Lower leg skin (tissue), 4 donors: ENCODE results near the gene PDE3B. TPM values are rescaled to one million over a fixed set of nuclear protein-coding genes. Genes with fewer than 3 reads are reported as not detected.
"Not testable (repeated sequence)": the region's sequence is repeated elsewhere in the genome, so short reads cannot be mapped to it uniquely, and the experiment has no call there.

Experiments used
- DNase-seq, 2 donors: peaks; one replicate each; pipeline ENCODE4 v3.0.0-alpha.2; 2019; ENCODE audit warnings: low spot score in 2 of 2
- H3K4me3 ChIP-seq: fragments of 200-600 bp; sonication (generic); 2 replicates; pipeline ENCODE4 v1.5.1; 2017; ENCODE audit warnings: mild to moderate bottlenecking, low read depth; ENCODE audit not compliant: poor library complexity, severe bottlenecking
- POLR2A ChIP-seq, 2 donors: fragments of 450-650 bp; IDR thresholded peaks; one replicate each; pipeline ENCODE4 v1.6.1; 2016 to 2017; ENCODE audit warnings: antibody characterized with exemption in 2 of 2, mild to moderate bottlenecking in 1 of 2, moderate library complexity in 1 of 2
- WGBS, 2 donors: methylation state at CpG; one replicate each; pipeline ENCODE4 v1.1.5; 2018; 5-methylcytosine and 5-hydroxymethylcytosine counted together
- intact Hi-C: fragments of 100-400 bp; cut with DNase I; formaldehyde crosslinking; loops from one replicate; pipeline ENCODE4 v1.15.0; 2023; ENCODE audit warnings: low total_unique reads
- total RNA-seq, 4 donors: library from RNA; depleted of rRNA; stranded (reverse); fragments of >200 nt; gene quantifications; one replicate each; pipeline ENCODE4 v1.1.0, GENCODE V29; 2016
- TF ChIP-seq, protein P1 (sequence below), 3 donors: fragments of 450-650 bp; IDR thresholded peaks; one replicate each; pipeline ENCODE4 v1.5.1; 2016; ENCODE audit warnings: antibody characterized with exemption in 3 of 3, mild to moderate bottlenecking in 3 of 3, moderate library complexity in 2 of 3

PDE3B gene
- total RNA-seq, 4 donors from 2014 or later, result 0.88 to 4.3 (median 2.1) TPM

- H3K4me3 ChIP-seq, result no peak overlapping the region
- no peak for TF ChIP-seq POLR2A (IDR thresholded peaks at IDR 0.05)
- TF ChIP-seq, protein P1, sequence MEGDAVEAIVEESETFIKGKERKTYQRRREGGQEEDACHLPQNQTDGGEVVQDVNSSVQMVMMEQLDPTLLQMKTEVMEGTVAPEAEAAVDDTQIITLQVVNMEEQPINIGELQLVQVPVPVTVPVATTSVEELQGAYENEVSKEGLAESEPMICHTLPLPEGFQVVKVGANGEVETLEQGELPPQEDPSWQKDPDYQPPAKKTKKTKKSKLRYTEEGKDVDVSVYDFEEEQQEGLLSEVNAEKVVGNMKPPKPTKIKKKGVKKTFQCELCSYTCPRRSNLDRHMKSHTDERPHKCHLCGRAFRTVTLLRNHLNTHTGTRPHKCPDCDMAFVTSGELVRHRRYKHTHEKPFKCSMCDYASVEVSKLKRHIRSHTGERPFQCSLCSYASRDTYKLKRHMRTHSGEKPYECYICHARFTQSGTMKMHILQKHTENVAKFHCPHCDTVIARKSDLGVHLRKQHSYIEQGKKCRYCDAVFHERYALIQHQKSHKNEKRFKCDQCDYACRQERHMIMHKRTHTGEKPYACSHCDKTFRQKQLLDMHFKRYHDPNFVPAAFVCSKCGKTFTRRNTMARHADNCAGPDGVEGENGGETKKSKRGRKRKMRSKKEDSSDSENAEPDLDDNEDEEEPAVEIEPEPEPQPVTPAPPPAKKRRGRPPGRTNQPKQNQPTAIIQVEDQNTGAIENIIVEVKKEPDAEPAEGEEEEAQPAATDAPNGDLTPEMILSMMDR (IDR thresholded peaks at IDR 0.05), result no peak
- intact Hi-C loops, result loop anchor here (5.0 kb wide), 1 partner anchor 279 kb away; no protein-coding TSS in a partner anchor
- 92 to 96% methylated on average over 6 of the region's 6 CpGs for WGBS, 2 donors
- no peak for DNase-seq
Measured at GRCh38 chr11:14783788-14784187, 140.2 kb downstream of the PDE3B start.

DNA sequence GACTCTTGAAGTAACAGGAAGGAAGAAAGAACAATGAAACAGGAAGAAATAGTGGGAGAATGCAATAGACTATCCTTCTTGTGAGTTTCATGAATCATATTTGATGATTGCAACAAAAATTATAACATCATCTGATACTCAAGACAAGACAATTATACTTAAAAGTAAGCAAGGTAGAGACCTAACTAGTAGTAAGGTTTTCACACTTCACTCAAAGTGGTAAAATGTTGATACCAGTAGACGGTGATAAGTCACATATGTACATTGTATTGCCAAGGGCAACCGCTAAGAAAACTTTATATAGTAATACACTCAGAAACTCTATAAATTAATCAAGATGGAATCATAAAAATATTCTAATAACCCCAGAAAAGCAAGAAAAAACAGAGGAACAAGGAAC is 140.6 kb downstream of the PDE3B start:
- H3K4me3 ChIP-seq, result no peak overlapping the region
- intact Hi-C loops, result loop anchor here (5.0 kb wide), 1 partner anchor 278 kb away; no protein-coding TSS in a partner anchor
- WGBS, 2 donors, result 83 to 89% methylated on average over 2 of the region's 2 CpGs
- TF ChIP-seq POLR2A (IDR thresholded peaks at IDR 0.05), result no peak
- TF ChIP-seq, protein P1 (IDR thresholded peaks at IDR 0.05), result no peak
- DNase-seq, result no peak

DNA sequence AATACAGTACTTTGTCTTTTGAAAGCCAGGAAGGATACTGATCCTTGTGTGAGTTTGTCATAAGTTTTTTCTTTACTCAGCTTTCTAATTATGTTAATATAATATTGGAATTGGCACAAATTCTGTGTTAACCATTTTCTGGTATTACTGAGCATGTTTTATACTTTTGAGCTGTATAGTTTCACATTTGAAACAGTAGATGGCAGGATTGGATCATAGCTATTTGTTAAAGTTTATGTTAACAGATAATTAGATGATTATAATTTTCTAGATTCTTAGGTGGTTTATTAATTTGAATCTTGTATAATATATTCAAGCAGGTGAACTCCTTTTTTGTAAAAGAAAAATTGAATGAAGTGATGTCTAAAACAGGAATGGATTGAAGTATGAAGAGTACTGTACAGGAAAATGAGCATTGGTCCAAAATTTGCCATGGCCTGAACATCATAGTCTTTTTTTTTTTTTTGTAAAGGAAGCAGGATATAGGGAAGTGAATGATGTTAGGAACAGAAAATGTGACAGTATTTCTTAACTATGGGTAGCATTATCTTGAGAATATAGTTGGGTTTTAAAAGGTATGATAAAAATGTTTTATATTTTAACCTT is 146.4 kb downstream of the PDE3B start:
- TF ChIP-seq POLR2A (IDR thresholded peaks at IDR 0.05), result no peak
- TF ChIP-seq, protein P1 (IDR thresholded peaks at IDR 0.05), result no peak
- H3K4me3 ChIP-seq, result no peak overlapping the region
- intact Hi-C loops, result loop anchor here (5.0 kb wide), 1 partner anchor 117 kb away; no protein-coding TSS in a partner anchor
- DNase-seq, result no peak

GRCh38 chr11:14793546-14793945 is 149.9 kb downstream of the PDE3B start:
- H3K4me3 ChIP-seq, result no peak overlapping the region
- TF ChIP-seq, protein P1 (IDR thresholded peaks at IDR 0.05), result no peak
- TF ChIP-seq POLR2A (IDR thresholded peaks at IDR 0.05), result no peak
- WGBS, 2 donors, result 57 to 71% methylated on average over 2 of the region's 2 CpGs
- intact Hi-C loops, result loop anchor here (5.0 kb wide), 1 partner anchor 114 kb away; no protein-coding TSS in a partner anchor
- DNase-seq, result no peak

DNA sequence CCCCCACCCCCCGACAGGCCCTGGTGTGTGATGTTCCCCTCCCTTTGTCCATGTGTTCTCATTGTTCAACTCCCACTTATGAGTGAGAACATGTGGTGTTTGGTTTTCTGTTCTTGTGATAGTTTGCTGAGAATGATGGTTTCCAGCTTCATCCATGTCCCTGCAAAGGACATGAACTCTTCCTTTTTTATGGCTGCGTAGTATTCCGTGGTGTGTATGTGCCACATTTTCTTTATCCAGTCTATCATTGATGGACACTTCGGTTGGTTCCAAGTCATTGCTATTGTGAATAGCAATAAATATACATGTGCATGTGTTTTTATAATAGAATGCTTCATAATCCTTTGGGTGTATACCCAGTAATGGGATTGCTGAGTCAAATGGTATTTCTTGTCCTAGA is 152.4 kb downstream of the PDE3B start:
- DNase-seq, intact Hi-C loops, H3K4me3 ChIP-seq: not testable (repeated sequence)
- 96 to 99% methylated on average over 4 of the region's 4 CpGs for WGBS, 2 donors

DNA sequence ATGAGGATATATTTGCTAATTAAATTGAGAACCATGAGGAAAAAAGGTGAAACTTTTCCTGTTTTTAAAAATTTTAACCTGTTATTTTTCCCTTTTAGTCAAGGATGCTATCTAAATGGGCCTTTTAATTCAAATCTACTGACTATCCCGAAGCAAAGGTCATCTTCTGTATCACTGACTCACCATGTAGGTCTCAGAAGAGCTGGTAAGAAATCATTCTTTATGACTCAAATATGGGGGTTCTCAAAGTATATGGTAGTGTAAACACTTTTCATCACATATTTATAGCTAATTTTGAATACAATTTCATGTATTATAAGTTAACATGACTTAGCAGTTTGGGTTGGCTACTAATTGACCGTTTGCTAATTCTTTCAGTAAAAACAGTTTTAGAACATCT is 160.2 kb downstream of the PDE3B start:
- WGBS, 2 donors, result 93 to 94% methylated on average over 2 of the region's 2 CpGs
- TF ChIP-seq, protein P1 (IDR thresholded peaks at IDR 0.05), result no peak
- TF ChIP-seq POLR2A (IDR thresholded peaks at IDR 0.05), result no peak
- intact Hi-C loops, result no loop called here
- DNase-seq, result no peak
- H3K4me3 ChIP-seq, result no peak overlapping the region
